B cell (primary cell): ENCODE measurements around the gene ATP13A5. TPM values are rescaled to one million over a fixed set of nuclear protein-coding genes. Genes with fewer than 3 reads are reported as not detected.

Source experiments
- ATAC-seq: fragments of 200-7000 bp; cut with Tn5 transposase; one replicate; pipeline ENCODE4 v1.10.0; 2021; ENCODE audit warnings: low read depth, mild to moderate bottlenecking, moderate number of reproducible peaks, moderate library complexity
- CTCF ChIA-PET: fragments of 350-600 bp; sonication (Branson Sonifier 250); formaldehyde crosslinking; loops from one replicate; lab custom pipeline; 2021; ENCODE audit warnings: antibody characterized with exemption, inconsistent platforms; lab: Charles Lee
- POLR2A ChIA-PET: fragments of 350-600 bp; sonication (Branson Sonifier 250); formaldehyde crosslinking; loops from one replicate; lab custom pipeline; 2021; ENCODE audit warnings: antibody characterized with exemption; lab: Charles Lee
- DNase-seq: peaks from one replicate; pipeline ENCODE4 v3.0.0; 2013
- H2AFZ ChIP-seq: 2 replicates; pipeline ENCODE4 v1.6.1; 2012; ENCODE audit warnings: mild to moderate bottlenecking, low read depth, low read length; ENCODE audit not compliant: insufficient read depth, poor library complexity, severe bottlenecking
- H3K27ac ChIP-seq, 2 donors: 1 replicate in 1 of 2; 2 replicates in 1 of 2; pipeline ENCODE4 v1.5.1; 2012 to 2013; ENCODE audit warnings: low read length in 2 of 2, mild to moderate bottlenecking in 2 of 2, moderate library complexity in 1 of 2
- H3K27me3 ChIP-seq, 4 experiments: fragments of 200-600 bp in 1 of 4; sonication (generic) in 1 of 4; replicated peaks in 1 of 4; 1 replicate in 2 of 4; 2 replicates in 2 of 4; pipeline versions ENCODE4 v1.6.1 to v1.7.0; 2013 to 2016; ENCODE audit warnings: low read length in 3 of 4, mild to moderate bottlenecking in 2 of 4, mixed read lengths in 1 of 4, moderate library complexity in 1 of 4; ENCODE audit not compliant: insufficient read depth in 4 of 4, control insufficient read depth in 3 of 4; ENCODE audit errors: control extremely low read depth in 1 of 4
- H3K36me3 ChIP-seq, 2 experiments: replicated peaks in 1 of 2; 1 replicate in 1 of 2; 2 replicates in 1 of 2; pipeline versions ENCODE4 v1.6.1 to v1.7.1; 2013; ENCODE audit warnings: low read length in 1 of 2; ENCODE audit not compliant: insufficient read depth in 2 of 2, control insufficient read depth in 1 of 2; ENCODE audit errors: control extremely low read depth in 1 of 2, extremely low read depth in 1 of 2
- H3K4me1 ChIP-seq, 2 donors: fragments of 200-600 bp in 1 of 2; sonication (generic) in 1 of 2; 1 replicate in 1 of 2; 2 replicates in 1 of 2; pipeline versions ENCODE4 v1.5.1 to v1.6.1; 2013 to 2017; ENCODE audit warnings: low read length in 2 of 2; ENCODE audit not compliant: control insufficient read depth in 2 of 2, insufficient read depth in 2 of 2
- H3K4me2 ChIP-seq: replicated peaks from 2 replicates; pipeline ENCODE3; 2012; ENCODE audit warnings: mild to moderate bottlenecking, low read depth, low read length; ENCODE audit not compliant: poor library complexity, severe bottlenecking
- H3K4me3 ChIP-seq, 5 experiments: fragments of 200-600 bp in 1 of 5; sonication (generic) in 1 of 5; 1 replicate in 3 of 5; 2 replicates in 2 of 5; pipeline versions ENCODE4 v1.5.1 to v1.7.0; 2011 to 2016; ENCODE audit warnings: low read length in 4 of 5, mild to moderate bottlenecking in 4 of 5, low read depth in 2 of 5, control low read depth in 1 of 5, moderate library complexity in 1 of 5; ENCODE audit not compliant: insufficient read depth in 1 of 5; ENCODE audit errors: control extremely low read depth in 1 of 5, extremely low read depth in 1 of 5
- H3K79me2 ChIP-seq: fragments of 200-600 bp; sonication (generic); one replicate; pipeline ENCODE4 v1.6.0; 2016; ENCODE audit warnings: low read length; ENCODE audit not compliant: control insufficient read depth, insufficient read depth
- H3K9ac ChIP-seq: fragments of 200-600 bp; sonication (generic); 2 replicates; pipeline ENCODE4 v1.6.1; 2017; ENCODE audit warnings: mild to moderate bottlenecking, low read length, moderate library complexity
- H3K9me3 ChIP-seq, 3 donors: one replicate each; pipeline versions ENCODE4 v1.6.1 to v1.7.1; 2013; ENCODE audit warnings: low read length in 2 of 3; ENCODE audit not compliant: control insufficient read depth in 2 of 3, insufficient read depth in 1 of 3; ENCODE audit errors: control extremely low read depth in 1 of 3
- H4K20me1 ChIP-seq: 2 replicates; pipeline ENCODE4 v1.6.0; 2012; ENCODE audit warnings: mild to moderate bottlenecking, low read length; ENCODE audit not compliant: insufficient read depth, control insufficient read depth, poor library complexity, severe bottlenecking
- H3K27ac Mint-ChIP-seq: one replicate; pipeline ENCODE4 v1.8.0; 2021; ENCODE audit warnings: mixed read lengths
- H3K27me3 Mint-ChIP-seq: one replicate; pipeline ENCODE4 v1.8.0; 2021; ENCODE audit warnings: mixed read lengths
- H3K4me1 Mint-ChIP-seq: one replicate; pipeline ENCODE4 v1.8.0; 2021; ENCODE audit warnings: mixed read lengths
- H3K4me3 Mint-ChIP-seq: one replicate; pipeline ENCODE4 v1.8.0; 2021; ENCODE audit warnings: mixed read lengths
- H3K9me3 Mint-ChIP-seq: one replicate; pipeline ENCODE4 v1.8.0; 2022; ENCODE audit warnings: mixed read lengths; ENCODE audit not compliant: insufficient read depth
- CTCF ChIP-seq: fragments of 200-600 bp; IDR thresholded peaks from one replicate; pipeline ENCODE4 v1.8.0; 2022; ENCODE audit warnings: antibody characterized with exemption, mild to moderate bottlenecking
- EZH2 ChIP-seq: IDR thresholded peaks from 2 replicates; pipeline ENCODE4 v1.6.1; 2012; ENCODE audit warnings: borderline replicate concordance, low read depth, mild to moderate bottlenecking, moderate library complexity, low read length; ENCODE audit not compliant: insufficient read depth, poor library complexity, severe bottlenecking
- WGBS: methylation state at CpG from one replicate; pipeline ENCODE4 v1.1.5; 2013; ENCODE audit warnings: missing lambda C conversion rate; ENCODE audit not compliant: insufficient coverage; 5-methylcytosine and 5-hydroxymethylcytosine counted together
- intact Hi-C: fragments of 100-400 bp; cut with micrococcal nuclease; formaldehyde crosslinking; loops from one replicate; pipeline ENCODE4 v1.10.0; 2022
- polyA plus RNA-seq: library from polyadenylated mRNA; depleted of rRNA; stranded (reverse); fragments of >200 nt; gene quantifications from 2 replicates; pipeline ENCODE4 v1.2.3, GENCODE V29; 2012
- total RNA-seq, 2 donors: library from RNA; stranded (reverse); fragments of 120-200 nt in 1 of 2; gene quantifications; 1 replicate in 1 of 2; 2 replicates in 1 of 2; pipeline versions ENCODE4 v1.2.3 to v1.2.4, GENCODE V29; 2013 to 2022

ATP13A5 gene
- total and polyA plus RNA-seq, 2 donors (not counting 1 experiment from before 2014, with no cell fraction given): 0.12 TPM; not detected in 1

GRCh38 chr3:193344486-193344885 lies 34.1 kb downstream of the ATP13A5 start:
- Histone ChIP-seq H3K27ac (no peak overlapping the region), H3K36me3 (no peaks in the 10 kb centered on the region), H3K79me2 (no peaks in the 10 kb centered on the region), H3K4me2 (no peak overlapping the region), H4K20me1 (no peaks in the 10 kb centered on the region), H3K9me3 (no peaks in the 10 kb centered on the region), H3K4me3 (no peak overlapping the region), H3K27me3 (peaks cover 0 to 5% (median 0%) of the 10 kb centered on the region in 4 experiments), H3K9ac (no peak overlapping the region), H2AFZ (no peak overlapping the region), H3K4me1 (no peaks in the 10 kb centered on the region)
- intact Hi-C loops: no loop called here
- ATAC-seq: no peak
- 7% methylated on average over 1 of the region's 3 CpGs for WGBS
- POLR2A ChIA-PET: no interaction called here
- no peak overlapping the region for H3K27ac Mint-ChIP-seq
- no peaks in the 10 kb centered on the region for H3K9me3 Mint-ChIP-seq
- no peak for DNase-seq
- no peaks in the 10 kb centered on the region for H3K4me1 Mint-ChIP-seq
- H3K27me3 Mint-ChIP-seq: peaks cover 23% of the 10 kb centered on the region
- no peak overlapping the region for H3K4me3 Mint-ChIP-seq
- TF ChIP-seq EZH2 (no peak), CTCF (no peak)
- CTCF ChIA-PET: no interaction called here

GRCh38 chr3:193343726-193344222 lies 34.8 kb downstream of the ATP13A5 start:
- CTCF ChIA-PET: no interaction called here
- TF ChIP-seq CTCF: no peak
- TF ChIP-seq EZH2: no peak
- no peak overlapping the region for H3K27ac Mint-ChIP-seq
- peaks cover 27% of the 10 kb centered on the region for H3K27me3 Mint-ChIP-seq
- Histone ChIP-seq H3K4me3 (no peak overlapping the region), H3K27ac (no peak overlapping the region), H3K4me2 (no peak overlapping the region), H3K27me3 (peaks cover 0 to 5% (median 0%) of the 10 kb centered on the region in 4 experiments), H2AFZ (no peak overlapping the region), H3K36me3 (no peaks in the 10 kb centered on the region), H4K20me1 (no peaks in the 10 kb centered on the region), H3K79me2 (no peaks in the 10 kb centered on the region), H3K9me3 (no peaks in the 10 kb centered on the region), H3K9ac (no peak overlapping the region), H3K4me1 (no peaks in the 10 kb centered on the region)
- no peak overlapping the region for H3K4me3 Mint-ChIP-seq
- no peaks in the 10 kb centered on the region for H3K4me1 Mint-ChIP-seq
- intact Hi-C loops: no loop called here
- POLR2A ChIA-PET: no interaction called here
- no peaks in the 10 kb centered on the region for H3K9me3 Mint-ChIP-seq
- 85% methylated on average over 4 of the region's 4 CpGs for WGBS
- DNase-seq (no peak), ATAC-seq (no peak)
